SK-N-SH treated with all-trans-retinoic acid at 6 μM for 48 hours (cell line): ENCODE results near the gene BAIAP3.

Source experiments
- ATAC-seq: fragments of 200-7000 bp; cut with Tn5 transposase; 3 replicates; pipeline ENCODE4 v1.9.1; 2020; ENCODE audit warnings: mild to moderate bottlenecking, moderate library complexity
- ARNTL ChIP-seq: fragments of 450-650 bp; formaldehyde crosslinking; IDR thresholded peaks from 2 replicates; pipeline ENCODE4 v1.5.0; 2020; ENCODE audit warnings: low read depth, mild to moderate bottlenecking, moderate library complexity, borderline replicate concordance
- BACH2 ChIP-seq: fragments of 250-450 bp; sonication (Bioruptor Pico); IDR thresholded peaks from 2 replicates; pipeline ENCODE4 v1.9.0; 2021; ENCODE audit warnings: mild to moderate bottlenecking, borderline replicate concordance
- CSDC2 ChIP-seq: fragments of 250-450 bp; sonication (Bioruptor Pico); IDR thresholded peaks from 2 replicates; pipeline ENCODE4 v1.5.0; 2020; ENCODE audit warnings: mild to moderate bottlenecking, moderate library complexity
- ESRRG ChIP-seq: fragments of 250-450 bp; sonication (Bioruptor Pico); IDR thresholded peaks from 2 replicates; pipeline ENCODE4 v1.6.1; 2021; ENCODE audit warnings: mild to moderate bottlenecking
- GLIS3 ChIP-seq: fragments of 250-450 bp; sonication (Bioruptor Pico); IDR thresholded peaks from 2 replicates; pipeline ENCODE4 v1.5.0; 2020; ENCODE audit warnings: mild to moderate bottlenecking, moderate library complexity
- ISL1 ChIP-seq: fragments of 250-450 bp; sonication (Bioruptor Pico); IDR thresholded peaks from 2 replicates; pipeline ENCODE4 v2.1.2; 2022; ENCODE audit warnings: mild to moderate bottlenecking, moderate library complexity
- OSR1 ChIP-seq: fragments of 250-450 bp; sonication (Bioruptor Pico); IDR thresholded peaks from 2 replicates; pipeline ENCODE4 v1.8.0; 2022; ENCODE audit warnings: moderate library complexity, mild to moderate bottlenecking, inconsistent platforms
- PPARA ChIP-seq: fragments of 250-450 bp; sonication (Bioruptor Pico); IDR thresholded peaks from 2 replicates; pipeline ENCODE4 v1.5.0; 2020; ENCODE audit warnings: mild to moderate bottlenecking, borderline replicate concordance
- RARB ChIP-seq: fragments of 250-450 bp; sonication (Bioruptor Pico); IDR thresholded peaks from 2 replicates; pipeline ENCODE4 v1.8.0; 2021; ENCODE audit warnings: mild to moderate bottlenecking, moderate library complexity
- SNAI2 ChIP-seq: fragments of 250-450 bp; sonication (Bioruptor Pico); IDR thresholded peaks from 2 replicates; pipeline ENCODE4 v1.5.0; 2020; ENCODE audit warnings: mild to moderate bottlenecking, moderate library complexity
- TCF4 ChIP-seq: fragments of 250-450 bp; sonication (Bioruptor Pico); IDR thresholded peaks from 2 replicates; pipeline ENCODE4 v1.8.0; 2021; ENCODE audit warnings: mild to moderate bottlenecking, moderate library complexity, borderline replicate concordance
- TOX ChIP-seq: fragments of 250-450 bp; sonication (Bioruptor Pico); IDR thresholded peaks from 2 replicates; pipeline ENCODE4 v1.8.0; 2021; ENCODE audit warnings: mild to moderate bottlenecking, moderate library complexity, borderline replicate concordance
- TSHZ2 ChIP-seq: fragments of 250-450 bp; sonication (Bioruptor Pico); IDR thresholded peaks from 2 replicates; pipeline ENCODE4 v1.5.0; 2020; ENCODE audit warnings: mild to moderate bottlenecking, moderate library complexity
- ZC3H10 ChIP-seq: fragments of 250-450 bp; sonication (Bioruptor Pico); IDR thresholded peaks from 2 replicates; pipeline ENCODE4 v1.5.1; 2021; ENCODE audit warnings: mild to moderate bottlenecking, moderate library complexity
- ZFP3 ChIP-seq: fragments of 250-450 bp; sonication (Bioruptor Pico); IDR thresholded peaks from 2 replicates; pipeline ENCODE4 v1.5.0; 2020; ENCODE audit warnings: mild to moderate bottlenecking, moderate library complexity
- ZFP30 ChIP-seq: fragments of 450-650 bp; formaldehyde crosslinking; IDR thresholded peaks from 2 replicates; pipeline ENCODE4 v1.5.0; 2022; ENCODE audit warnings: mild to moderate bottlenecking, moderate library complexity
- ZNF565 ChIP-seq: fragments of 450-650 bp; formaldehyde crosslinking; conservative IDR thresholded peaks from 2 replicates; pipeline ENCODE4 v1.5.0; 2020; ENCODE audit warnings: low read depth, mild to moderate bottlenecking, moderate library complexity
- ZNF70 ChIP-seq: fragments of 450-650 bp; formaldehyde crosslinking; IDR thresholded peaks from 2 replicates; pipeline ENCODE4 v1.5.0; 2020; ENCODE audit warnings: mild to moderate bottlenecking, moderate library complexity
- ZNF8 ChIP-seq: fragments of 450-650 bp; formaldehyde crosslinking; IDR thresholded peaks from 2 replicates; pipeline ENCODE4 v1.5.0; 2020; ENCODE audit warnings: mild to moderate bottlenecking, moderate library complexity
- TF ChIP-seq, protein P1 (sequence below): fragments of 250-450 bp; sonication (Bioruptor Pico); IDR thresholded peaks from 2 replicates; pipeline ENCODE4 v1.8.0; 2020; ENCODE audit warnings: mild to moderate bottlenecking, moderate library complexity, borderline replicate concordance
- TF ChIP-seq, protein P2 (sequence below): fragments of 250-450 bp; sonication (Bioruptor Pico); IDR thresholded peaks from 2 replicates; pipeline ENCODE4 v1.8.0; 2021; ENCODE audit warnings: low read depth, mild to moderate bottlenecking, moderate library complexity, borderline replicate concordance
- TF ChIP-seq, protein P3 (sequence below): fragments of 250-450 bp; sonication (Bioruptor Pico); IDR thresholded peaks from 2 replicates; pipeline ENCODE4 v1.5.1; 2020; ENCODE audit warnings: low read depth, mild to moderate bottlenecking, moderate library complexity
- TF ChIP-seq, protein P4 (sequence below): fragments of 250-450 bp; sonication (Bioruptor Pico); IDR thresholded peaks from 2 replicates; pipeline ENCODE4 v1.5.1; 2021; ENCODE audit warnings: mild to moderate bottlenecking, moderate library complexity

BAIAP3 gene

DNA sequence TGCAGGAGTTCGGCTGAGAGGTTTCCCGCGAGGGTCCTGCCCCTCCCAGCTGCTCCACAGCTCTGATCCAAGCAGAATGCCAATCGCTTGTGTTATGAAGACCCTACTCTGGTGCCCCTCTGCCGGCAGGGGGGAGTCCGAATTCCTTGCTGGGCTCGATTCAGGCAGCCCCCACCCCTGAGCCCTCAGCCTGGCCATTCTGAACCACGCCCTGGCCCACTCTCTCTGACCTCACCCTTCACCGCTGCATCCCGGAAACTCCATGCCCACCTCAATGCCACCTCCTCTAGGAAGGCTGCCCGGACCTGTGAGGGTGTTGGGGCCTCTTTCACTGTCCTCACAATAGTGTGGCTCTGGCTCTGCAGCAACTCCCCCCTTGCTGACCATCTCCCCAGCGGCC lies 31.9 kb upstream of the BAIAP3 start:
- TF ChIP-seq PPARA (CRISPR knock-in tag) (no peak), GLIS3 (CRISPR knock-in tag) (no peak), RARB (CRISPR knock-in tag) (no peak), ESRRG (CRISPR knock-in tag) (no peak), ARNTL (CRISPR knock-in tag) (no peak), ZFP3 (CRISPR knock-in tag) (no peak), ZC3H10 (CRISPR knock-in tag) (no peak), ZFP30 (CRISPR knock-in tag) (no peak), SNAI2 (CRISPR knock-in tag) (no peak), ZNF70 (no peak), TOX (no peak), TSHZ2 (CRISPR knock-in tag) (no peak)
- TF ChIP-seq, protein P1, sequence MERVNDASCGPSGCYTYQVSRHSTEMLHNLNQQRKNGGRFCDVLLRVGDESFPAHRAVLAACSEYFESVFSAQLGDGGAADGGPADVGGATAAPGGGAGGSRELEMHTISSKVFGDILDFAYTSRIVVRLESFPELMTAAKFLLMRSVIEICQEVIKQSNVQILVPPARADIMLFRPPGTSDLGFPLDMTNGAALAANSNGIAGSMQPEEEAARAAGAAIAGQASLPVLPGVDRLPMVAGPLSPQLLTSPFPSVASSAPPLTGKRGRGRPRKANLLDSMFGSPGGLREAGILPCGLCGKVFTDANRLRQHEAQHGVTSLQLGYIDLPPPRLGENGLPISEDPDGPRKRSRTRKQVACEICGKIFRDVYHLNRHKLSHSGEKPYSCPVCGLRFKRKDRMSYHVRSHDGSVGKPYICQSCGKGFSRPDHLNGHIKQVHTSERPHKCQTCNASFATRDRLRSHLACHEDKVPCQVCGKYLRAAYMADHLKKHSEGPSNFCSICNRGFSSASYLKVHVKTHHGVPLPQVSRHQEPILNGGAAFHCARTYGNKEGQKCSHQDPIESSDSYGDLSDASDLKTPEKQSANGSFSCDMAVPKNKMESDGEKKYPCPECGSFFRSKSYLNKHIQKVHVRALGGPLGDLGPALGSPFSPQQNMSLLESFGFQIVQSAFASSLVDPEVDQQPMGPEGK = no peak
- TF ChIP-seq, protein P2, sequence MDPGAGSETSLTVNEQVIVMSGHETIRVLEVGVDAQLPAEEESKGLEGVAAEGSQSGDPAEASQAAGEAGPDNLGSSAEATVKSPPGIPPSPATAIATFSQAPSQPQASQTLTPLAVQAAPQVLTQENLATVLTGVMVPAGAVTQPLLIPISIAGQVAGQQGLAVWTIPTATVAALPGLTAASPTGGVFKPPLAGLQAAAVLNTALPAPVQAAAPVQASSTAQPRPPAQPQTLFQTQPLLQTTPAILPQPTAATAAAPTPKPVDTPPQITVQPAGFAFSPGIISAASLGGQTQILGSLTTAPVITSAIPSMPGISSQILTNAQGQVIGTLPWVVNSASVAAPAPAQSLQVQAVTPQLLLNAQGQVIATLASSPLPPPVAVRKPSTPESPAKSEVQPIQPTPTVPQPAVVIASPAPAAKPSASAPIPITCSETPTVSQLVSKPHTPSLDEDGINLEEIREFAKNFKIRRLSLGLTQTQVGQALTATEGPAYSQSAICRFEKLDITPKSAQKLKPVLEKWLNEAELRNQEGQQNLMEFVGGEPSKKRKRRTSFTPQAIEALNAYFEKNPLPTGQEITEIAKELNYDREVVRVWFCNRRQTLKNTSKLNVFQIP (CRISPR knock-in tag) = no peak
- ATAC-seq = no peak

DNA sequence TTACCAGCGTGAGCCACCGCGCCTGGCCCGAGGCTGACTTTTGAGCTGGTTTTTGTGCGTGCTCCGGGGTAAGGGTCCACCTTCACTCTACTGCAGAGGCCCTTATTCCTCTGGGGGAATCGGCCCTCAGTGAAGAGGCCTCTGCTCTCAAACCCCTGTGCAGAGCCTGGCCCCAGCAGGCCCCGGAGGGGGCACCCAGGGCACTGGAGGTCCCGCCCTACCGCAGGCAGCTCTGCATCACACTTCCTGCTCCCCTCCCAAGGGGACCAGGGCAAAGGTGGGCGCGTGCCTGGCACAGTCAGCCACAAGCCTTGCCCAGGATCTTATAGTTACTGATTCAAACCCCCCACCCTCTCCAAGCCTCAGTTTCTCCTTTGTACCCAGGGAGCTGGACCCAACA lies 27.6 kb upstream of the BAIAP3 start:
- TF ChIP-seq BACH2 (CRISPR knock-in tag) = no peak
- no peak for TF ChIP-seq ZNF565 (CRISPR knock-in tag)
- TF ChIP-seq ESRRG (CRISPR knock-in tag) = no peak
- no peak for TF ChIP-seq ZC3H10 (CRISPR knock-in tag)
- TF ChIP-seq OSR1 (CRISPR knock-in tag) = no peak
- no peak for TF ChIP-seq PPARA (CRISPR knock-in tag)
- no peak for TF ChIP-seq ZFP3 (CRISPR knock-in tag)
- no peak for ATAC-seq

DNA sequence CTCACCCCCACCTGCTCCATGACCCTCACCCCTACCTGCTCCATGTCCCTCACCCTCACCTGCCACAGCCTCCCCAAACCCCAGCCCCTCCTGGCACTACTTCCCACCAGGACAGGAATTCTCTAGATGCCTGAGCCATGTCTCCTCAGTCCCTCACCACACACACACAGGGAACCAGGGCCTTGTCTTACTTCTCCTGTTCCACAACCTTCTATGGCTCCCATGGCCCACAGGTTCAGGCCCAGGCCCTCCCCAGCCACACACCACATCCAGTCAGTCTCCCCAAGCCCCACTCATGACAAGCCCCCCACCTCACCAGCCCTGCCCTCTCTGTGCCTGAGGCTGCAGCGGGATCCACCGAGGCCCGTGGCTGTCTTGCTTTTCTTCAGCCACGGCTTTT lies 27.1 kb upstream of the BAIAP3 start:
- no peak for ATAC-seq
- TF ChIP-seq ARNTL (CRISPR knock-in tag) (no peak), RARB (CRISPR knock-in tag) (no peak), OSR1 (CRISPR knock-in tag) (no peak), TCF4 (CRISPR knock-in tag) (no peak), BACH2 (CRISPR knock-in tag) (no peak), ZNF565 (CRISPR knock-in tag) (no peak), GLIS3 (CRISPR knock-in tag) (no peak), ESRRG (CRISPR knock-in tag) (no peak), ISL1 (CRISPR knock-in tag) (no peak), ZC3H10 (CRISPR knock-in tag) (no peak), TSHZ2 (CRISPR knock-in tag) (no peak), CSDC2 (CRISPR knock-in tag) (no peak), ZNF70 (no peak), ZNF8 (no peak), SNAI2 (CRISPR knock-in tag) (no peak), ZFP3 (CRISPR knock-in tag) (no peak), PPARA (CRISPR knock-in tag) (no peak)
- TF ChIP-seq, protein P3, sequence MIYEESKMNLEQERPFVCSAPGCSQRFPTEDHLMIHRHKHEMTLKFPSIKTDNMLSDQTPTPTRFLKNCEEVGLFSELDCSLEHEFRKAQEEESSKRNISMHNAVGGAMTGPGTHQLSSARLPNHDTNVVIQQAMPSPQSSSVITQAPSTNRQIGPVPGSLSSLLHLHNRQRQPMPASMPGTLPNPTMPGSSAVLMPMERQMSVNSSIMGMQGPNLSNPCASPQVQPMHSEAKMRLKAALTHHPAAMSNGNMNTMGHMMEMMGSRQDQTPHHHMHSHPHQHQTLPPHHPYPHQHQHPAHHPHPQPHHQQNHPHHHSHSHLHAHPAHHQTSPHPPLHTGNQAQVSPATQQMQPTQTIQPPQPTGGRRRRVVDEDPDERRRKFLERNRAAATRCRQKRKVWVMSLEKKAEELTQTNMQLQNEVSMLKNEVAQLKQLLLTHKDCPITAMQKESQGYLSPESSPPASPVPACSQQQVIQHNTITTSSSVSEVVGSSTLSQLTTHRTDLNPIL = no peak
- TF ChIP-seq, protein P1 = no peak
- TF ChIP-seq, protein P4, sequence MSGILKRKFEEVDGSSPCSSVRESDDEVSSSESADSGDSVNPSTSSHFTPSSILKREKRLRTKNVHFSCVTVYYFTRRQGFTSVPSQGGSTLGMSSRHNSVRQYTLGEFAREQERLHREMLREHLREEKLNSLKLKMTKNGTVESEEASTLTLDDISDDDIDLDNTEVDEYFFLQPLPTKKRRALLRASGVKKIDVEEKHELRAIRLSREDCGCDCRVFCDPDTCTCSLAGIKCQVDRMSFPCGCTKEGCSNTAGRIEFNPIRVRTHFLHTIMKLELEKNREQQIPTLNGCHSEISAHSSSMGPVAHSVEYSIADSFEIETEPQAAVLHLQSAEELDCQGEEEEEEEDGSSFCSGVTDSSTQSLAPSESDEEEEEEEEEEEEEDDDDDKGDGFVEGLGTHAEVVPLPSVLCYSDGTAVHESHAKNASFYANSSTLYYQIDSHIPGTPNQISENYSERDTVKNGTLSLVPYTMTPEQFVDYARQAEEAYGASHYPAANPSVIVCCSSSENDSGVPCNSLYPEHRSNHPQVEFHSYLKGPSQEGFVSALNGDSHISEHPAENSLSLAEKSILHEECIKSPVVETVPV = no peak
- TF ChIP-seq, all 23 proteins: peak for 0
